HG03097 (cell line): ENCODE measurements around the gene TBL1XR1.
"Not testable (repeated sequence)": the region's sequence is repeated elsewhere in the genome, so short reads cannot be mapped to it uniquely, and the experiment has no call there.

Source experiments
- ATAC-seq: cut with Tn5 transposase; IDR thresholded peaks from one replicate; pipeline ENCODE4 v1.9.1; 2021; ENCODE audit not compliant: unreplicated experiment, low FRiP score

Gene TBL1XR1

GRCh38 chr3:177209509-177209908 lies 12.2 kb upstream of the TBL1XR1 start:
- ATAC-seq: no peak

- no peak for ATAC-seq
These were observed 11.5 kb upstream of the TBL1XR1 start for GRCh38 chr3:177208781-177209180.

- ATAC-seq: no peak
These were observed 10.9 kb upstream of the TBL1XR1 start for GRCh38 chr3:177208223-177208622.

- no peak for ATAC-seq
These were observed 9.7 kb upstream of the TBL1XR1 start for GRCh38 chr3:177206936-177207335.

- no peak for ATAC-seq
These were observed 6.6 kb upstream of the TBL1XR1 start for GRCh38 chr3:177203689-177204395.

GRCh38 chr3:177203016-177203415 lies 5.7 kb upstream of the TBL1XR1 start:
- ATAC-seq: not testable (repeated sequence)

- ATAC-seq: peak; percentile 68
These were observed 4.6 kb upstream of the TBL1XR1 start for GRCh38 chr3:177201700-177202397.

GRCh38 chr3:177199206-177199760 lies 2.0 kb upstream of the TBL1XR1 start:
- no peak for ATAC-seq

GRCh38 chr3:177197727-177198460 lies 612 bp upstream of the TBL1XR1 start:
- ATAC-seq: peak; percentile 35

GRCh38 chr3:177196456-177197040 lies 734 bp downstream of the TBL1XR1 start:
- ATAC-seq: no peak

- ATAC-seq: no peak
These were observed 1.2 kb downstream of the TBL1XR1 start for GRCh38 chr3:177196008-177196455.

- ATAC-seq: no peak
These were observed 1.9 kb downstream of the TBL1XR1 start for GRCh38 chr3:177195242-177195991.

GRCh38 chr3:177194299-177194698 lies 3.0 kb downstream of the TBL1XR1 start:
- no peak for ATAC-seq

- no peak for ATAC-seq
These were observed 3.5 kb downstream of the TBL1XR1 start for GRCh38 chr3:177193688-177194268.

GRCh38 chr3:177193275-177193674 lies 4.0 kb downstream of the TBL1XR1 start:
- not testable (repeated sequence) for ATAC-seq

GRCh38 chr3:177190756-177191681 lies 6.3 kb downstream of the TBL1XR1 start:
- no peak for ATAC-seq

GRCh38 chr3:177190184-177190583 lies 7.1 kb downstream of the TBL1XR1 start:
- ATAC-seq: not testable (repeated sequence)

GRCh38 chr3:177188325-177188724 lies 9.0 kb downstream of the TBL1XR1 start:
- ATAC-seq: not testable (repeated sequence)

GRCh38 chr3:177186306-177186705 lies 11.0 kb downstream of the TBL1XR1 start:
- ATAC-seq: no peak
